Activated naive CD4-positive, alpha-beta T cell treated with anti-CD3 and anti-CD28 coated beads for 36 hours (primary cell): ENCODE data around the gene TMEM150B. TPM values are rescaled to one million over a fixed set of nuclear protein-coding genes. Genes with fewer than 3 reads are reported as not detected.

Source experiments
- CTCF ChIA-PET: fragments of 350-600 bp; sonication (Branson Sonifier 250); formaldehyde crosslinking; loops from one replicate; lab custom pipeline; 2021; ENCODE audit warnings: antibody characterized with exemption; lab: Charles Lee
- DNase-seq: peaks from one replicate; pipeline ENCODE4 v3.0.0-alpha.2; 2020
- H3K27ac Mint-ChIP-seq: one replicate; pipeline ENCODE4 v1.8.0; 2021; ENCODE audit warnings: mild to moderate bottlenecking, mixed read lengths
- H3K27me3 Mint-ChIP-seq: one replicate; pipeline ENCODE4 v1.8.0; 2021; ENCODE audit warnings: low read depth, mixed read lengths
- H3K36me3 Mint-ChIP-seq: one replicate; pipeline ENCODE4 v1.8.0; 2021; ENCODE audit warnings: low read depth, mixed read lengths
- H3K4me1 Mint-ChIP-seq: one replicate; pipeline ENCODE4 v1.8.0; 2021; ENCODE audit warnings: low read depth, mixed read lengths
- H3K4me3 Mint-ChIP-seq: one replicate; pipeline ENCODE4 v1.8.0; 2021; ENCODE audit warnings: mild to moderate bottlenecking, moderate library complexity, mixed read lengths
- H3K9me3 Mint-ChIP-seq: one replicate; pipeline ENCODE4 v1.8.0; 2021; ENCODE audit warnings: mixed read lengths
- intact Hi-C: fragments of 100-400 bp; cut with micrococcal nuclease; formaldehyde crosslinking; loops from one replicate; pipeline ENCODE4 v1.15.1; 2023
- total RNA-seq, 2 experiments: library from RNA; stranded (reverse); gene quantifications; one replicate each; pipeline ENCODE4 v1.2.3, GENCODE V29; 2021

Gene TMEM150B
- total RNA-seq, 2 experiments from 2014 or later = not detected

- intact Hi-C loops = no loop called here
- H3K27ac Mint-ChIP-seq = no peak overlapping the region
- H3K36me3 Mint-ChIP-seq = no peaks in the 10 kb centered on the region
- H3K4me3 Mint-ChIP-seq = no peak overlapping the region
- peaks cover 4% of the 10 kb centered on the region for H3K4me1 Mint-ChIP-seq
- H3K9me3 Mint-ChIP-seq = no peaks in the 10 kb centered on the region
- CTCF ChIA-PET = interaction anchor here (0.7 kb wide), 1 partner anchor 1127 kb away, joined by 3 read pairs; no protein-coding TSS in a partner anchor
- H3K27me3 Mint-ChIP-seq = peaks cover 14% of the 10 kb centered on the region
- no peak for DNase-seq
Measured at GRCh38 chr19:55365245-55365644, 40.1 kb upstream of the TMEM150B start.

- H3K4me3 Mint-ChIP-seq = no peak within 1 kb of the TSS
- H3K27ac Mint-ChIP-seq = no peak within 1 kb of the TSS
- H3K27me3 Mint-ChIP-seq = peaks cover 6% of the 10 kb centered on the region
- no peaks in the 10 kb centered on the region for H3K9me3 Mint-ChIP-seq
- no peaks in the 10 kb centered on the region for H3K4me1 Mint-ChIP-seq
- no peak for DNase-seq
- H3K36me3 Mint-ChIP-seq = no peaks in the 10 kb centered on the region
- CTCF ChIA-PET = no interaction called here
- intact Hi-C loops = no loop called here
Measured at GRCh38 chr19:55362990-55363716, 38.0 kb upstream of the TMEM150B start, which contains the start of gene GARIN5B. TSS of gene GARIN5B (minus strand) at chr19:55363260. CDS start at chr19:55363066, 194 bp downstream.

- no peaks in the 10 kb centered on the region for H3K9me3 Mint-ChIP-seq
- no peak for DNase-seq
- peaks cover 7% of the 10 kb centered on the region for H3K27me3 Mint-ChIP-seq
- no peak overlapping the region for H3K4me3 Mint-ChIP-seq
- intact Hi-C loops = no loop called here
- no peaks in the 10 kb centered on the region for H3K36me3 Mint-ChIP-seq
- CTCF ChIA-PET = no interaction called here
- H3K27ac Mint-ChIP-seq = no peak overlapping the region
- no peaks in the 10 kb centered on the region for H3K4me1 Mint-ChIP-seq
Measured at GRCh38 chr19:55362174-55362989, 37.2 kb upstream of the TMEM150B start.

- intact Hi-C loops = no loop called here
- Mint-ChIP-seq H3K4me1 (no peaks in the 10 kb centered on the region), H3K36me3 (no peaks in the 10 kb centered on the region), H3K4me3 (no peak overlapping the region), H3K27me3 (peaks cover 8% of the 10 kb centered on the region), H3K27ac (no peak overlapping the region), H3K9me3 (no peaks in the 10 kb centered on the region)
- no peak for DNase-seq
- CTCF ChIA-PET = no interaction called here
Measured at GRCh38 chr19:55360902-55361301, 35.8 kb upstream of the TMEM150B start.

GRCh38 chr19:55358943-55359908 lies 34.1 kb upstream of the TMEM150B start:
- Mint-ChIP-seq H3K27me3 (peaks cover 14% of the 10 kb centered on the region), H3K4me1 (no peaks in the 10 kb centered on the region), H3K9me3 (no peaks in the 10 kb centered on the region), H3K36me3 (no peaks in the 10 kb centered on the region), H3K4me3 (no peak overlapping the region), H3K27ac (no peak overlapping the region)
- DNase-seq = no peak
- CTCF ChIA-PET = interaction anchor here (1.1 kb wide), 1 partner anchor 20 kb away, joined by 3 read pairs; the partner anchor contains the start of gene KMT5C
- intact Hi-C loops = no loop called here

GRCh38 chr19:55358493-55358892 lies 33.4 kb upstream of the TMEM150B start:
- Mint-ChIP-seq H3K27me3 (peaks cover 18% of the 10 kb centered on the region), H3K4me1 (peaks cover 4% of the 10 kb centered on the region), H3K9me3 (no peaks in the 10 kb centered on the region), H3K27ac (no peak overlapping the region), H3K36me3 (no peaks in the 10 kb centered on the region), H3K4me3 (no peak overlapping the region)
- intact Hi-C loops = no loop called here
- CTCF ChIA-PET = interaction anchor here (1.1 kb wide), 1 partner anchor 19 kb away, joined by 3 read pairs; the partner anchor contains the start of gene KMT5C
- DNase-seq = no peak

GRCh38 chr19:55355213-55355821 lies 30.2 kb upstream of the TMEM150B start:
- intact Hi-C loops = no loop called here
- Mint-ChIP-seq H3K9me3 (no peaks in the 10 kb centered on the region), H3K27me3 (peaks cover 49% of the 10 kb centered on the region), H3K4me3 (peak overlapping the region; percentile 3), H3K4me1 (peaks cover 15% of the 10 kb centered on the region), H3K36me3 (no peaks in the 10 kb centered on the region), H3K27ac (no peak overlapping the region)
- CTCF ChIA-PET = no interaction called here
- no peak for DNase-seq

- intact Hi-C loops = loop anchor here (1.0 to 5.0 kb wide), 2 partner anchors 15 to 52 kb away; partner anchors contain the start of gene KMT5C
- DNase-seq = no peak
- CTCF ChIA-PET = no interaction called here
Measured at GRCh38 chr19:55354698-55355212, 29.6 kb upstream of the TMEM150B start, which contains the start of gene COX6B2. TSS of gene COX6B2 (minus strand) at chr19:55354719. CDS start at chr19:55354521, 198 bp downstream.

GRCh38 chr19:55353803-55354697 lies 28.9 kb upstream of the TMEM150B start:
- Mint-ChIP-seq H3K27ac (no peak overlapping the region), H3K4me1 (peaks cover 15% of the 10 kb centered on the region), H3K4me3 (peak overlapping the region; percentile 73), H3K36me3 (no peaks in the 10 kb centered on the region), H3K9me3 (no peaks in the 10 kb centered on the region), H3K27me3 (peaks cover 49% of the 10 kb centered on the region)
- peak; percentile 76 for DNase-seq
- CTCF ChIA-PET = no interaction called here
- intact Hi-C loops = loop anchor here (1.0 to 5.0 kb wide), 2 partner anchors 15 to 52 kb away; partner anchors contain the start of gene KMT5C

More at GRCh38 chr19:55354698-55355212, 29.6 kb upstream of the TMEM150B start, which contains the start of gene COX6B2:
- H3K9me3 Mint-ChIP-seq = no peaks in the 10 kb centered on the region
- no peak within 1 kb of the TSS for H3K27ac Mint-ChIP-seq
- H3K27me3 Mint-ChIP-seq = peaks cover 49% of the 10 kb centered on the region
- H3K4me1 Mint-ChIP-seq = peaks cover 15% of the 10 kb centered on the region
- H3K4me3 Mint-ChIP-seq = peak within 1 kb of the TSS; percentile 73
- H3K36me3 Mint-ChIP-seq = no peaks in the 10 kb centered on the region

GRCh38 chr19:55353356-55353802 lies 28.2 kb upstream of the TMEM150B start:
- Mint-ChIP-seq H3K4me3 (peak overlapping the region; percentile 73), H3K36me3 (no peaks in the 10 kb centered on the region), H3K9me3 (no peaks in the 10 kb centered on the region), H3K27ac (no peak overlapping the region), H3K4me1 (peaks cover 15% of the 10 kb centered on the region), H3K27me3 (peaks cover 49% of the 10 kb centered on the region)
- intact Hi-C loops = loop anchor here (5.0 kb wide), 1 partner anchor 51 kb away; no protein-coding TSS in a partner anchor
- CTCF ChIA-PET = no interaction called here
- DNase-seq = no peak
